Measurements from ENCODE around the gene MASP1. TPM values are rescaled to one million over a fixed set of nuclear protein-coding genes. Genes with fewer than 3 reads are reported as not detected.
"Not testable (repeated sequence)": the region's sequence is repeated elsewhere in the genome, so short reads cannot be mapped to it uniquely, and the experiment has no call there.

Gene MASP1
- total RNA-seq, 1 experiment from 2014 or later, result not detected

- no peak for DNase-seq (ENCODE audit: low read depth, low spot score)
- no TSS peak for BruUV-seq (replicated peaks)
These were observed 85.9 kb downstream of the MASP1 start for GRCh38 chr3:187205683-187206082.

GRCh38 chr3:187199463-187200050 is 92.0 kb downstream of the MASP1 start:
- H3K9me3 ChIP-seq (ENCODE audit: control insufficient read depth, insufficient read depth, low read depth, low read length); BruUV-seq (replicated peaks); H3K36me3 ChIP-seq (ENCODE audit: control insufficient read depth, insufficient read depth, low read length); H3K4me3 ChIP-seq (ENCODE audit: low read depth in 2 of 2, low read length in 2 of 2); POLR2A ChIA-PET; H3K27ac ChIP-seq (ENCODE audit: low read length); DNase-seq (ENCODE audit: low read depth, low spot score); intact Hi-C loops (cut with micrococcal nuclease; ENCODE audit: unreplicated experiment); H3K4me1 ChIP-seq (ENCODE audit: control insufficient read depth, insufficient read depth, low read length); in situ Hi-C loops (cut with HindIII; ENCODE audit: low pct_unique_long_range_greater_than_20kb, low sequenced_read_pairs); ATAC-seq: not testable (repeated sequence)
- peaks cover 12% of the 10 kb centered on the region; the same call in 1 of the 2 replicates for H3K27me3 ChIP-seq (ENCODE audit: control insufficient read depth, insufficient read depth, low read length)
- CTCF ChIA-PET, result interaction anchor here (0.8 kb wide), 1 partner anchor 480 kb away, joined by 13 read pairs; no protein-coding TSS in a partner anchor

More at GRCh38 chr3:187205683-187206082, 85.9 kb downstream of the MASP1 start:
- in situ Hi-C loops (cut with HindIII; ENCODE audit: low pct_unique_long_range_greater_than_20kb, low sequenced_read_pairs) (no loop called here), intact Hi-C loops (cut with micrococcal nuclease; ENCODE audit: unreplicated experiment) (no loop called here)
- Histone ChIP-seq H3K4me3 (ENCODE audit: low read depth in 2 of 2, low read length in 2 of 2) (no peak overlapping the region), H3K4me1 (ENCODE audit: control insufficient read depth, insufficient read depth, low read length) (no peaks in the 10 kb centered on the region), H3K27ac (ENCODE audit: low read length) (no peak overlapping the region), H3K36me3 (ENCODE audit: control insufficient read depth, insufficient read depth, low read length) (no peaks in the 10 kb centered on the region), H3K9me3 (ENCODE audit: control insufficient read depth, insufficient read depth, low read depth, low read length) (no peaks in the 10 kb centered on the region), H3K27me3 (ENCODE audit: control insufficient read depth, insufficient read depth, low read length) (peaks cover 17% of the 10 kb centered on the region)
- ChIA-PET POLR2A (no interaction called here), CTCF (no interaction called here)
- TF ChIP-seq POLR2AphosphoS5 (IDR thresholded peaks at IDR 0.05; ENCODE audit: low read depth, low read length) (no peak), SIN3A (IDR thresholded peaks at IDR 0.05; ENCODE audit: borderline replicate concordance, insufficient read depth, low read depth, low read length) (no peak), CTCF (IDR thresholded peaks at IDR 0.05) (no peak), REST (IDR thresholded peaks at IDR 0.05; ENCODE audit: insufficient read depth in 1 of 2, low read depth in 2 of 2, low read length in 1 of 2) (no peak), TCF7L2 (IDR thresholded peaks at IDR 0.05; ENCODE audit: low read depth, low read length) (no peak)
- ATAC-seq, result no peak

GRCh38 chr3:187198490-187198889 is 93.0 kb downstream of the MASP1 start:
- no peak for TF ChIP-seq TCF7L2 (IDR thresholded peaks at IDR 0.05; ENCODE audit: low read depth, low read length)
- no peak for TF ChIP-seq POLR2AphosphoS5 (IDR thresholded peaks at IDR 0.05; ENCODE audit: low read depth, low read length)
- no peak for TF ChIP-seq CTCF (IDR thresholded peaks at IDR 0.05)
- ATAC-seq (no peak), DNase-seq (ENCODE audit: low read depth, low spot score) (no peak)
- H3K36me3 ChIP-seq (ENCODE audit: control insufficient read depth, insufficient read depth, low read length), result no peaks in the 10 kb centered on the region
- intact Hi-C loops (cut with micrococcal nuclease; ENCODE audit: unreplicated experiment) (no loop called here), in situ Hi-C loops (cut with HindIII; ENCODE audit: low pct_unique_long_range_greater_than_20kb, low sequenced_read_pairs) (no loop called here)
- H3K4me1 ChIP-seq (ENCODE audit: control insufficient read depth, insufficient read depth, low read length), result no peaks in the 10 kb centered on the region
- no peak overlapping the region for H3K27ac ChIP-seq (ENCODE audit: low read length)
- ChIA-PET POLR2A (interaction anchor here (0.6 kb wide), 1 partner anchor 204 kb away, joined by 4 read pairs; no protein-coding TSS in a partner anchor), CTCF (no interaction called here)
- H3K9me3 ChIP-seq (ENCODE audit: control insufficient read depth, insufficient read depth, low read depth, low read length), result no peaks in the 10 kb centered on the region
- H3K27me3 ChIP-seq (ENCODE audit: control insufficient read depth, insufficient read depth, low read length), result peaks cover 15% of the 10 kb centered on the region; the same call in 1 of the 2 replicates
- H3K4me3 ChIP-seq (ENCODE audit: low read depth in 2 of 2, low read length in 2 of 2), result no peak overlapping the region
- no TSS peak for BruUV-seq (replicated peaks)
